Forelimb muscle (tissue), 1 donor: Measurements from ENCODE around the gene CENPK. TPM values are rescaled to one million over a fixed set of nuclear protein-coding genes. Genes with fewer than 3 reads are reported as not detected.
A peak's percentile ranks its signal among the peaks of the same experiment; 100 is the strongest.
"Not testable (repeated sequence)": the region's sequence is repeated elsewhere in the genome, so short reads cannot be mapped to it uniquely, and the experiment has no call there.

Source experiments
- DNase-seq: peaks from one replicate; pipeline ENCODE4 v3.0.0-alpha.2; 2013; ENCODE audit warnings: low read depth
- polyA plus RNA-seq: library from polyadenylated mRNA; unstranded; fragments of 120-200 nt; gene quantifications from one replicate; pipeline ENCODE4 v1.2.1, GENCODE V29; 2013; ENCODE audit not compliant: insufficient read length

The CENPK gene
- polyA plus RNA-seq, 1 donor, result 12.6 TPM

DNA sequence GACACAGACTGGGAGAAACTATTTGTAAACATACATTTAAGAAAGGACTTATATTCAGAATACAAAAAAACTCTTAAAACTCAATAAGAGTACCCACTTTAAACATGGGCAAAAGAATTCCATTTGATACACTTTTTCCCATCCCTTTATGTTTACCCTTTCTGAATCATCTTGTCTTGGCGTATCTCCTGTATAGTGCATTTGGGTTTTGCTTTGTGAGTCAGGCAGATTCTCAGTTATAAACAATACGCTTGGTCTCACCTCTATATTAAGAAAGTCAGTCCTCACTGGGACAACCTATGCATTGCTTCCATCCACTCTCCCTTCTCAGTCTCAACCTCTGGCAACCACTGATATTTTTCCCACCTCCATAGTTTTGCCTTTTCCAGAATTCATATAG is 54.0 kb downstream of the CENPK start:
- DNase-seq, result no peak

DNA sequence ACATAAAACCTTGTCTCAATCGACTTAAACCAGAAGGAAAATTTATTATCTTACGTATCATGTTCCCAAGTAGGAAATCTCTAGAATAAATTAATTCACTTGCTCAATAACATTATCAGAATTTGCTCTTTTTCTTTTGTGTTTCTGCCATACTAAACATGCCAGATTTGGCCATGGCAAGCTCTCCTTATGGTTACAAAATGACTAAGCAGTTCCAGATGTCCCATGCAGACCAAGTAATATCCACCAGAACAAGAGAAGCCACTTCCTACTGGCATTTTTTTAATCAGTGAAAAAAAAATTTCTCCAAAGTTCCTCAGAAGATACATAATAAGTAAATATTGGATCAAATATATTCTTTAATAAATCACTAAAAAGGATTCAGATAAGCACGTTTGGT is 56.0 kb downstream of the CENPK start:
- no peak for DNase-seq

DNA sequence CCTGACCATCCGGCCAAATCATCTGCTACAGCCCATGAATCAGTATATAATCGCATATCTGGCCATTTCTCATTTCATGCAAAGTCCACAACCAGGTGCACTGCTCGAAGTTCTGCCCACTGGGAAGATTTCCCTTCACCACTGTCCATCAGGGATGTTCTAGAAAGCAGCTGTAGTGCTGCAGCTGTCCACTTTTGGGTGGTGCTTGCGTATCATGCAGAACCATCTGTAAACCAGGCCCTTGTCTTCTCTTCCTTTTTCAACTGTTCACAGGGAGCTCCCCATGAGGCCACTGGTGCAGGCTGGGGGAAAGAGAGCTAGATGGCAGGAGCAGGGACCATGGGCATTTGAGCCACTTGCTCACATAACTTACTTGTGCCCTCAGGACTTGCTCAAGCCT is 73.8 kb downstream of the CENPK start:
- DNase-seq, result no peak

DNA sequence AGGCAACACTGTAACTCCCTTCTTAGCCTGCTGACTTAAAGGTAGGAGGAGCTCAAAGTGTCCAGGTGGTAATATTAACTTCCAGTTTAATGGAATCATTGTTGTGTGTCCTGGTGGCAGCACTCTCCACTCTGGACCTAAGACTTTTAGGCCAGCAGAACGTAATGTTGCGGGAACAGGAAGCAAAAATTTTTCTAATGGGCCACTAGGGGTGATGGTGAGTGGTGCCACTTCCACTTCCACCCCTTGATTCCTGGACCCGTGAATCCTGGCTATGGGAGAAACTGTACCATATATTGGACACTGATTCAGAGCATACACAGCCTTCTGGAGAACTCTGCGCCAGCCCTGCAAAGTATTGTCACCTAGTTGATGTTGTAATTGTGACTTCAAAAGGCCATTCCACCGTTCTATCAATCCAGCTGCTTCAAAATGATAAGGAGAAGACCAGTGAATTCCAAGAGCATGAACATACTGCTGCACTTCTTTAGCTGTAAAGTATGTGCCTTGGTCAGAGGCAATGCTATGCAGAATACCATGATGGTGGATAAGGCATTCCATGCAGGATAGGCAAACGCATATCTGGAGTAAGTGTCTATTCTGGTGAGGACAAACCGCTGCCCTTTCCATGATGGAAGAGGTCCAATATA is 74.8 kb downstream of the CENPK start:
- DNase-seq, result not testable (repeated sequence)

DNA sequence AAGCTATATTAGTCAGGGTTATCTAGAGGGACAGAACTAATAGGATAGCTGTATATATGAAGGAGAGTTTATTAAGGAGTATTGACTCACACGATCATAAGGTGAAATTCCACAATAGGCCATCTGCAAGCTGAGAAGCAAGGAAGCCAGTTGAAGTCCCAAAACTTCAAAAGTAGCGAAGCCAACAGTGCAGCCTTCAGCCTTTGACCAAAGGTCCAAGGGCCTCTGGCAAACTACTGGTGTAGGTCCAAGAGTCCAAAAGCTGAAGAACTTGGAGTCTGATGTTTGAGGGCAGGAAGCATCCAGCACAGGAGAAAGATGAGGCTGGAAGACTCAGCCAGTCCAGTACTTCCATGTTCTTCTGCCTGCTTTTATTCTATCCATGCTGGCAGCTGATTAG is 76.2 kb downstream of the CENPK start:
- not testable (repeated sequence) for DNase-seq

DNA sequence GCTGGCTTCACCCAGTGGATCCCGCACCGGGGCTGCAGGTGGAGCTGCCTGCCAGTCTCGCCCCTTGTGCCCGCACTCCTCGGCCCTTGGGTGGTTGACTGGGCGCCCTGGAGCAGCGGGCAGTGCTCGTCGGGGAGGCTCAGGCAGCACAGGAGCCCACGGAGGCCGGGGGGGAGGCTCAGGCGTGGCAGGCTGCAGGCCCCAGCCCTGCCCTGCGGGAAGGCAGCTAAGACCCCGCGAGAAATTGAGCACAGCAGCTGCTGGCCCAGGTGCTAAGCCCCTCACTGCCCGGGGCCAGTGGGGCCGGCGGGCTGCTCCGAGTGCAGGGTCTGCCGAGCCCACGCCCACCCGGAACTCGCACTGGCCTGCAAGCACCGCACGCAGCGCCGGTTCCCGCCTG is 77.6 kb downstream of the CENPK start:
- no peak for DNase-seq

DNA sequence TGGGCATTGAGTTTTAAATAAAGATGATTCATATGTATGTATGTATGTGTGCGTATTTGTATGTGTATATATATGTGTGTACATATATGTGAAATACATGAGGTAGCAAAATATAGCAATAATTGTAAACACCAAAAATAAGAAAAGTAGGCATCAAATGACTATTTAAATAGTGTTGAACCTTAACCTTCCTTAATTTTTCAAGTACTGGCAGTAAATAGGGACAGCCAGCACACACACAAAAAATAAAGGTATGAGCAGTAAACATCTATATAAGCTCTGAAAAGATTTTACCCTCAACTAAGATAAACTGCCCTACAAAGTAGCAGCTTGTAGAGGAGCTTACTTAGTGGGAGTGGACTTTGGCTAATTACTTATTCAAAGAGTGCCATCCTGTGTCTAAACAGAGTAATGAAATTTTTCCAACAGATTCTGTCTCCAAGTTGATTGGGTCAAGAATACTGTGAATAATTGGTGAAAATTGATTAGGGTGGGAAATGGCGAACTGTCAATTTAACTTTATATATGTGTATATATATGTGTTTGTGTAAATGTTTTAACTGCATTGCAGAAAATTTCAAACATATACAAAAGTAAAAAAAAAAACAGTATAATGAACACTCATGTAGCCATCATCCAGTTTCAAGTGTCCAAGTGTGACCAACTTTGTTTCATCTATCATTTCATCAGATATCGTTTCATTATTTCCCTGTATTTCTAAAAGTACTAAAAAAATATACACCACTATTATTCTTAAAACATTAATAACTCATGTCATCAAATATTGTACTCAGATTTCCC is 79.2 kb downstream of the CENPK start:
- peak; percentile 53 for DNase-seq

DNA sequence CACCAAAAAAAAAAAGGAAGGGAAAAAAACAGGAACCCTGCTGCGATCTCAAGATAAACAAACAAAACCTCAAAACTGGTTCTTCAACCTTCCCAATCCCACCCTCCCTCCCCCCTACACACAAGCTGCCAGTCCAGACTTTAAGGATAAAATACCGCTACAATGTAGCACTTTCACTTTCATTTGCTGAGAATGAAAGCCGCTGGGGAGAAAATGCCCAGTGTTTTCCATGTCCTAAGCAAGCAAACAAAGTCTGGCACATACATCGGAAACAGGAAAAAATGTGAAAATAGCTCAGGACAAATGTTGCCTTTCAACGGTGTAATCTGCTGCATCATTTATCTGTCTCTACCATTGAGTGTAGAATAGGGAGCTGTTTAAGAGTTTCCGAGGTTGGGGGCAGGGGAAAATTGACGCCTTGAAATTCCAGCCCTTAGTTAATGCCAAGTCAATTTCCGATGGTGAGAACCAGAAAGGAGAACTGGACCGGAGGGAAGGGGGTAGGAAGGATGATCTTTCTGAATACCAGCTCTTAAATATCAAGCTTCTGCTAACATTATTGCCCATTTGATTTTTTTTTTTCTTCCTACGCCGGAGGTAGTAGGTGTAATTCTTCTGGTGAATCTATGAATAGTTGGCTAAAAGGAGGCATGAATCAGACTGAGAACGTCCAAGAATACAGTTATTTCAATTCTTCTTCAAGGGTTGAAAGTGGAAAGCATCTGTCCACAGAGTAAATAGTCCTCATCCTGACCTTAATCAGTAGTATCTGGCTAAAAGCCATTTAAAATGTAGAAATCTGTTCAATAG is 80.0 kb downstream of the CENPK start:
- peak; percentile 41 for DNase-seq

DNA sequence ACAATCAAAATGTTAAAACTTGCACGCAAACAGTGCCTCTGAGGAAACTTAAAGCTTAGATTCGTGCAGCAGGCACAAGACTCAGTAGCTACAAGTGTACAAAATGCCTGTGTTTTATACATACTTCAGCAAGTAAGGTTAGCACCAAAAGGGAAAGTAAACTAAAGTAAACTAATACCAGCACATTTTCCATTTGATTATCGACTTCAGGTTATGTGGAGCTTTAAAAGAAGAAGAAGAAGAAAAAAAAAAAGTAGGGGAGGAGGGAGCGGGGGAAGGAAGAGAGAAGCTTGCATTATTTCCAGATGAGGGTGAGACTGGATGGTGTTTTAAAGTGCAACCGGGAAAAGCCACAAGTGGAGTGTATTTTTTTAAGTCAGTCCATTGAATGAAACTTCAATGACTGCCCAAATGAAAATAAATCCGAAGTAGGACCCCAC is 80.7 kb downstream of the CENPK start:
- DNase-seq, result peak; percentile 26

DNA sequence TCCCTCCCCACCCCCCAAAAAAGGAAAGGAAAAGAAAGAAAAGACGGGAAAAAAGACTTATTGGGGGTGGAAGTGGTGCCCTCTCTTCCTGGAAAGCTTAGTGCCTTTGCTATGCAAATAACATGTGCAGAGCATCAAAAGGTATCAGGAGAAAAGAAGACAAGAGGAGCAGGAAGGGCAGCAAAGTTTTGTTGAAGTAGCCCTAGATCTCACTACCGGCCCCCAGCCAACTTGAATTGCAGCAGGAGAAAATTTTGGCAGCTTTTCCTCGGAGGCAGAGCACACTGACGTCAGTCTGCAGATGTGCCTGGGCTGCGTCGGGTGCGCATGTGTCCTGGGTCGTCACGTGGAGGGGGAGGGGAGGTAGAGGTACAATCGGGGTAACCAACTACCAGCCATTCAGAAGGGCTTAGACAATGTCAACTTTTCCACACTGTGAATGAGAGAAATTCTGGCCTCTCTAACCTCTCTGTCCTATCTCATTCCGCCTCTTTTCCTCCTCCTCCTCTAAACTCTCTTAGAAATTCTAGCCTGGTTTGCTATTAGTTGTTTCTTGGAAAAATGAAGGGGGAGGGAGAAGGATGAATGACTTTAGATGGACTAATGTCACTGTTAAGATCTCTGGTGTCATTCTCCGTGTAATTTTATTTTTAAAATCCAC is 81.2 kb downstream of the CENPK start, which contains the start of gene ADAMTS6:
Gene ADAMTS6 (minus strand): TSS at position 286 of the 661 bp plus-strand sequence. CDS start 8,247 bp downstream, outside the sequence.
- peak; percentile 96 for DNase-seq

DNA sequence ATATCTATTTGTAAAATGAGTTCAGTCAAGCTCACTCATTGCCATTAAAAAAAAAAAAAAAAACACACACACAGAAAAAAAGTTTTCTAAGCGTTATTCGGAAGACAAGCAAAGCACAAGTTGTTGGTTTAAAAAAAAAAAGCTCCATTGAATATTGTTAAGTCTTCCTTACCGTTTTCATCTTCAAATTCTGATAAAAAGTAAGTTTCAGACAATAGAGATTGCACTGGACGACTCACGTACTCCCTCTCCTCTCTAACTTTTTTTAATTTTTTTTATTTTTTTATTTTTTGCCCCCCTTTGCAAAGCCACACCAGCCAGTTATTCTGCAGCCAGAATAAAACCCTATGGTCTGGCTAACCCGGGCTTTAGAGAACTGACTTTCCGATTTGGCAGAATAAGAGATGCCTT is 81.8 kb downstream of the CENPK start:
- DNase-seq, result peak; percentile 8

DNA sequence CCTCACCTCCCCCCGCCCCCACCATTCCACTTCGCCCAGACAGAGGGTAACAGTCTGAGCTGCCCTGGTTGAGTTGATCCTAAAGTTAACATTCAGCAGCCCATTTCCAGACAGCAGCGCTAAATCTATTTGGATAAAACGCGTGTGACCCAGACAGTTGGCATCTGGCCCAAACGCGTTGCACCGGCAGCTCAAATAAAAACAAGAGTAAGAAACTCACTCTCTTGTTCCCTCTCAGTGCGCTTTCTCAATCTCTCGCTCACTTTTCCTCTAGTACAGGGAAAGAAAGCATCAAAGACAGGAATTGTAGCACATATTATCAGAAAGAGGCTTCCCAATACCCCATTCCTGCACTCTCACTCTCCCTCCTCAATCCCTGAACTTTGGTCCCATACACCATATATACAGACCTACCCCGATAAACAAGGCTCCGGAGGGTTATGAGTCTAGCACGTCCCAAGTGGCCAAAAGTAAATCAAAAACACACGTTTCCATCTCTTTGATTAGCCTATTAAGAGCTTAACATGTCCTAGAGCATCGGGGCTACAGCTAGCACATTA is 82.6 kb downstream of the CENPK start:
- DNase-seq, result peak; percentile 53

DNA sequence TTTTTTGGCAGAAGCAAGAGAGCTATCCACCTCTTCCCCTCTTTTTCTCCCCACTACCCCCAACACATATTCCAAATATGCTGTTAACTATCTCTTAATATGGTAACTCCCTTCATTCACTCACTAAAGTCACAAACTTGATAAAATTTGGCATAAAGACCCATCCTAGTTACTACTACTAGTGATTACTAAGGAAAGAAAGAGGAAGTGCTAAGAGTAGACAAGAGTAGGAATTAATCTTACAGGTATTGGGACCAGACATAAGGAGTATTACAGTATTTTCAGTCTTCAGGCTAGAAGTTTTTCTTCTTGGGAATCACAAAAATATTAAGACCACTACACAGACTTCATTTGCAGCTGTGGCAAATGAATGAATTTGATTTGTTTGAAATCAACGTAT is 83.4 kb downstream of the CENPK start:
- DNase-seq, result no peak

DNA sequence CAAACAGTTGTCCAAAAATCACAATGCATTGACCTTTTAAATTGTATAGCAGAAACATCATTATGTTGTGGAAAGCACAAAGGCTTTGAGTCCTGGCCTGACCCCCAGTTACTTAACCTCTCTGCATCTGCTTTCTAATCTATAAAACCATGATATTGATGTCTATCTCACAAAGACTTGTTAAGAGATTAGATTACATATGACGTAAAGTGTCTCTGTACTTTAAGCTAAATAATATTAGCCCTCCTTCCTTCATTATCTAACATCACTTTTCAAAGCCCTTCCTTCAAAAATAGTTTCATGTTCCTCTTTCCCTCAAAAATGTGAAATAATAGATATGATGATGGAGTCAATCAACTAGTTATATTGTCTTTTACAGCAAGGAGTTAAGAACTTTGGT is 84.6 kb downstream of the CENPK start:
- DNase-seq, result no peak

DNA sequence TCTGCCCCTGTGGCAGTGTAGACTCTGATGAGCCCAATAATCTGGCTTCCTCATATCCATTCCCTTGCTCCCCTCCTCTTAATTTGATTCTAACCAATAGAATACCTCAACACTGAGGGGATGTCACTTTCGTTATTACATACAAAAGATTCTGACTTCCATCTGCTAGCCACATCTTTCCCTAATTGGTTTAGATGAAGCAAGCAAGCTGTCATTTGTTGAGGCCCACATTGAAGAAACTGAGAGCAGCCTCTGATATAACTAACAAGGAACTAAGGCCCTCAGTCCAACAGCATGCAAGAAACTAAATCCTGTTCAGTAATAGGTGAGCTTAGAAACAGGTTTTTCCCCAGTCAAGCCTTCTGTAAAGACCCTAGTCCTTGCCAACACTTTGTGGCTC is 87.1 kb downstream of the CENPK start:
- no peak for DNase-seq

DNA sequence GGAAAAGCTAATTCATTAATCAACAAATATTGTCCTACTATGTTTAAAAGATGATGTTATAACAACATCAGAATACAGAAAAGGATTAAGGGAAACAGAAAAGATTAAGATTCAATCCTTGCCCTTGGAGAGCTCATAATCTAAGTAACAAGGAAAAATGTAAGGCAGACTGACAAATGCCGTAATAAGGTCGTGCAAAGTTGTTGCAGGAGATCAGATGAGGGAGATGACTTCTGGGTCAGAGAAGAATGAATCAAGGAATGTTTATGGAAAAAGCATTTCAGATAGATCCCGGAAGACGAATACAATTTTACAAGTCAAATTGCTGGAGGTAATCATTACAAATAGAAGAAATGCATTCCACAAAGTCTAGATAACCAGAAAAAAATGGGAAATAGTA is 87.6 kb downstream of the CENPK start:
- no peak for DNase-seq

DNA sequence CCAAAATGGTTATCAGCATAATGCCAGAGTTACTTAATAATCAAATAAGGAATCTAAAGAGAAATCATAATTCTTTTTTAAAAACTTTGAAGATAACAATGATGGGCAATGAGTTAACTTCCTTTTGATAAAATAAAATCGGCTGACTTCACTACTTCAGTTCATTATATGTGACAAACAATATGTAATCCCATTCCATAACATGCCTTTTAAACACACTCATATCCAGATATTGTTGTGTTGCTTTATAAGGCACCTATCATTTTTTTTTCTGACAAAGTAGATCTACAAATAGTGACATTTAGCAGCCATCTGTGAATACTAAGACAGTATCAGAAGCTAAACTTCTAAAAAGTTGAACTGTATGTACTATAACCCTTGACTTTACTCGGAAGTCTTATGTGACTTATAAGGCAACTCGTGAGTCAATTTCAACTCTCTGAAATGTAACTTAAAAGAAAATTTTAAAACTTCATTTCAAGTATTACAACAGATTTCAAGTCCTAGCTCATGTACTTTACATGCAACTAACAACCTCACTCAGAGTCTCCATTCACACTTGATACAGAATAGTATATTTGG is 88.7 kb downstream of the CENPK start:
- no peak for DNase-seq

DNA sequence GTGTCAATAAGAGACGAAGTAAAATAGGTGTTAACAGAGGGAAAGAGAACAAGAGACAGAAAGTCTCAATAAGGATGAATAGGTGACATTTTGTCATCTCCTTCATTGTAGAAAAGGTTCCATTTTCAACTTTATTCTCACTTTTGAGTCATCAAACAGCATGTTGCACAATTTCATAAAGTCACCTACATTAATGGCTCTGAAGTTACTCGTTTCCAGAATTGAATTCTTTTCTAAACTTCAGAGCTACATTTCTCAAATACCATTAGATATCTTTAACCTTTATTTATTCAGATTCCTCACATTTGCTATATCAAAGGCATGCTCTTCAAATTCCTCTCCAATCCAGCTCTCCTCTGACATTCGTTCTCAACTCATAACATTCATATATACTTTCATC is 94.3 kb downstream of the CENPK start:
- no peak for DNase-seq
